ENCODE measurements around the gene GPR83.
A peak's percentile ranks its signal among the peaks of the same experiment; 100 is the strongest.

The GPR83 gene

DNA sequence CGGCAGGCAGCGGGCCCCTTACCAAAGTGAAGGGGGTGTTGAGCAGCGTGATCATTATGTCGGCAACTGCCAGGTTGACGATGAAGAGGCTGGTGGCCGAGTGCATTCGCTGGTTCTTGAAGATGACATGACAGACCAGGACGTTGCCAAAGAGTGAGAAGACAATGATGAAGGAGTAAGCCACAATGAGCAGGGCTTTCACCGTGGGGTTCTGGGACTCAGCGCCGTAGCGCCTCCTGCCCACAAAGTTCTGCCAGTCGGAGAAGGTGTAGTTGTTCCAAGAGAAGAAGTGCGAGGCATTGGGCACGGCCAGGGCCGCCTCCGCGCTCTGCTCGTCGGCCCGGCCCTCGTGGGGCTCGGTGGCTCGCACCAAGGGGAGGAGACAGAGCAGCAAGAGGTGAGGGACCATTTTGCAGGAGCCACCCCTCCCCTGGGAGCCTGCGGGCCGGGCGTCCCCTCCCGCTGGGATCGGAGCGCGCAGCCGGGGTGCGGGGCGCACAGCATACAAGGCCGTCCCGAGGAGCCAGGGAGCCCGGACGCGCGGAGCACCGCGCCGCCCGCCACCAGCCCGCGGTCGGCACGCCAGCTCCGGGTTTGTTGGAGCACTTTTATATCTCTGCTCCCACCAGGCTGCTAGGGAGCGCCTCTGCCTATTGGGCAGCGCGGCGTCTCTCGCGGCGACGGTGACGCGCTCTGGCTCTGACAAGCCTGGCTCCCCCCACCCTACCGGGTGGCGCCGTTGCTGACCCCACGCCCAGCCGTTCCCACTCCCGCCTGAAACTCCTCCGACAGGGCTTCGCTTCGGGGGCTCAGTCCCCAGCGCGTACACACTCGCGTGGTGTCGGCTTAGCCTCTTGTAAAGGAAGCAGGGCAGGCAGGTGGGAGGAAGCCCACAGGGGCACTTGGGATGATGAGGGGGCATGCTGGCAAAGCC lies at the start of gene GPR83:
TSS of gene GPR83 (minus strand) at position 581 of the 934 bp plus-strand sequence. CDS start at position 409, 172 bp downstream.
- H3K9ac ChIP-seq (ENCODE audit: low read length) = no peak within 1 kb of the TSS
- peak; percentile 39 for DNase-seq (ENCODE audit: low read depth)
- H3K9me3 ChIP-seq (ENCODE audit: control insufficient read depth, low read length) = no peaks in the 10 kb centered on the region
- H3K36me3 ChIP-seq (ENCODE audit: control insufficient read depth, insufficient read depth, low read length, severe bottlenecking) = no peaks in the 10 kb centered on the region
- H3K27me3 ChIP-seq (replicated peaks; ENCODE audit: control insufficient read depth, insufficient read depth, low read length) = peaks cover 35% of the 10 kb centered on the region
- H3K4me1 ChIP-seq (ENCODE audit: control insufficient read depth, insufficient read depth, low read length) = peaks cover 10% of the 10 kb centered on the region
- H3K4me3 ChIP-seq (ENCODE audit: low read length) = peak within 1 kb of the TSS; percentile 78

- no peaks in the 10 kb centered on the region for H3K9me3 ChIP-seq (ENCODE audit: control insufficient read depth, low read length)
- H3K4me1 ChIP-seq (ENCODE audit: control insufficient read depth, insufficient read depth, low read length) = peaks cover 16% of the 10 kb centered on the region
- H3K9ac ChIP-seq (ENCODE audit: low read length) = no peak overlapping the region
- peak overlapping the region; percentile 12 for H3K4me3 ChIP-seq (ENCODE audit: low read length)
- no peaks in the 10 kb centered on the region for H3K27me3 ChIP-seq (replicated peaks; ENCODE audit: control insufficient read depth, insufficient read depth, low read length)
- H3K36me3 ChIP-seq (ENCODE audit: control insufficient read depth, insufficient read depth, low read length, severe bottlenecking) = peaks cover 23% of the 10 kb centered on the region
- no peak for DNase-seq (ENCODE audit: low read depth)
Observed at GRCh38 chr11:94450048-94450447, 48.8 kb upstream of the GPR83 start.

- peak; percentile 45 for DNase-seq (ENCODE audit: low read depth)
- Histone ChIP-seq H3K4me3 (ENCODE audit: low read length) (peak overlapping the region; percentile 12), H3K36me3 (ENCODE audit: control insufficient read depth, insufficient read depth, low read length, severe bottlenecking) (peaks cover 25% of the 10 kb centered on the region)
Observed at GRCh38 chr11:94449437-94449836, 48.2 kb upstream of the GPR83 start.

DNA sequence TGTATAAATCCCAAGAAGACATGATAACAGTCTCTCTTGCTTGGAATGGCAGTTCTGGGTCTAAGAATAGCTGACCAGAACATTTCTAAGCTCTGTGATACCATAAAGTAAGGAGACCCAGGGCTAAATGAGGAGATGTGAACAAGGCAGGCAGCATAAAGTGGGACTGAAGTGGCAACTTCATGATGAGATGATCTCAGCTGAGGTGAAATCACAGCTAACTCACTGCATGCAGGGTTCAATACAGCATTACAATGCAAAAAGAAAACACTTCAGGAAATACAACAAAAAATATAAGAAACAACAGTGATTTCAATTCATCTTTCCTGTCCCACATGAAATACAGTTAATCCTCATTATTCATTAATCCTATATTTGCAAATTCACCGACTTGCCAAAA lies 47.8 kb upstream of the GPR83 start:
- Histone ChIP-seq H3K27me3 (replicated peaks; ENCODE audit: control insufficient read depth, insufficient read depth, low read length) (no peaks in the 10 kb centered on the region), H3K4me1 (ENCODE audit: control insufficient read depth, insufficient read depth, low read length) (peaks cover 16% of the 10 kb centered on the region), H3K4me3 (ENCODE audit: low read length) (no peak overlapping the region), H3K9ac (ENCODE audit: low read length) (no peak overlapping the region), H3K9me3 (ENCODE audit: control insufficient read depth, low read length) (no peaks in the 10 kb centered on the region), H3K36me3 (ENCODE audit: control insufficient read depth, insufficient read depth, low read length, severe bottlenecking) (peaks cover 26% of the 10 kb centered on the region)
- no peak for DNase-seq (ENCODE audit: low read depth)

More at GRCh38 chr11:94449437-94449836, 48.2 kb upstream of the GPR83 start:
- Histone ChIP-seq H3K4me1 (ENCODE audit: control insufficient read depth, insufficient read depth, low read length) (peaks cover 16% of the 10 kb centered on the region), H3K9me3 (ENCODE audit: control insufficient read depth, low read length) (no peaks in the 10 kb centered on the region), H3K9ac (ENCODE audit: low read length) (no peak overlapping the region), H3K27me3 (replicated peaks; ENCODE audit: control insufficient read depth, insufficient read depth, low read length) (no peaks in the 10 kb centered on the region)

GRCh38 chr11:94447149-94447548 lies 45.9 kb upstream of the GPR83 start:
- Histone ChIP-seq H3K4me3 (ENCODE audit: low read length) (no peak overlapping the region), H3K9me3 (ENCODE audit: control insufficient read depth, low read length) (no peaks in the 10 kb centered on the region), H3K27me3 (replicated peaks; ENCODE audit: control insufficient read depth, insufficient read depth, low read length) (no peaks in the 10 kb centered on the region), H3K4me1 (ENCODE audit: control insufficient read depth, insufficient read depth, low read length) (peaks cover 16% of the 10 kb centered on the region), H3K9ac (ENCODE audit: low read length) (no peak overlapping the region), H3K36me3 (ENCODE audit: control insufficient read depth, insufficient read depth, low read length, severe bottlenecking) (peaks cover 25% of the 10 kb centered on the region)
- no peak for DNase-seq (ENCODE audit: low read depth)

- no peak overlapping the region for H3K4me3 ChIP-seq (ENCODE audit: low read length)
- peaks cover 25% of the 10 kb centered on the region for H3K36me3 ChIP-seq (ENCODE audit: control insufficient read depth, insufficient read depth, low read length, severe bottlenecking)
- peaks cover 16% of the 10 kb centered on the region for H3K4me1 ChIP-seq (ENCODE audit: control insufficient read depth, insufficient read depth, low read length)
- no peaks in the 10 kb centered on the region for H3K9me3 ChIP-seq (ENCODE audit: control insufficient read depth, low read length)
- no peak overlapping the region for H3K9ac ChIP-seq (ENCODE audit: low read length)
- H3K27me3 ChIP-seq (replicated peaks; ENCODE audit: control insufficient read depth, insufficient read depth, low read length) = no peaks in the 10 kb centered on the region
- DNase-seq (ENCODE audit: low read depth) = no peak
Observed at GRCh38 chr11:94445641-94446040, 44.4 kb upstream of the GPR83 start.

DNA sequence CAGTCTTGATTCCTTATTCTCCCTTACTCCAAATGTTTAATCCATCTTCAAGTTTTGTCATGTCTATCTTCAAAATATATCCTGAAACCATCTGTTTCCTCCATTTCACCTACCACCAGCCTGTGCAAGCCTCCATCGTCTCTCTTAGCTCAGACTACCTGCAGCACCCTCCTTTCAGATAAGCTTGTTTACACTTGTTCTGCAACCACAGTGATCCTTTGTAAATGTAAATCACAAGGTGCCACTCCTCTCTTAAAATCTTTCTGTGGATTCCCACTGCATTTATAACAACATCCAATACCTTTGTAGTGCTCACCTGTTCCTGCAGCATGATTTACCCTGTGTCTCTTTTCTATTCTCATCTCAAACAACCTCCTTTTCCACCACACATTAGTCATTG lies 31.8 kb upstream of the GPR83 start:
- no peaks in the 10 kb centered on the region for H3K27me3 ChIP-seq (replicated peaks; ENCODE audit: control insufficient read depth, insufficient read depth, low read length)
- peaks cover 7% of the 10 kb centered on the region for H3K9me3 ChIP-seq (ENCODE audit: control insufficient read depth, low read length)
- H3K36me3 ChIP-seq (ENCODE audit: control insufficient read depth, insufficient read depth, low read length, severe bottlenecking) = peaks cover 47% of the 10 kb centered on the region
- H3K4me3 ChIP-seq (ENCODE audit: low read length) = no peak overlapping the region
- DNase-seq (ENCODE audit: low read depth) = no peak
- no peak overlapping the region for H3K9ac ChIP-seq (ENCODE audit: low read length)
- no peaks in the 10 kb centered on the region for H3K4me1 ChIP-seq (ENCODE audit: control insufficient read depth, insufficient read depth, low read length)

DNA sequence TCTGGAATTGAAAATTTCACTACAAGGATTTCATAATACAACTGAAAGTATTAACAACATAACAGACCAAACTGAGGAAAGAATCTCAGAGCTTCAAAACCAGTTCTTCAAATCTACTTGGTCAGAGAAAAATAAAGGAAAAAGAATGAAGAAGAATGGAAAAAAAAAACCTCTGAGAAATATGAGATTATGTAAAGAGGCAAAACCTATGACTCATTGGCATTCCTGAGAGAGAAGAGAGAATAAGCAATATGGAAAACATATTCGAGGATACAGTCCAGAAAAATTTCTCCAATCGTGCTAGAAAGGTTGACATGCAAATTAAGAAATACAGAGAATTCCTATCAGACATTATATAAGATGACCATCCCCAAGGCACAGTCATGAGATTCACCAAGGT lies 23.4 kb upstream of the GPR83 start:
- Histone ChIP-seq H3K4me3 (ENCODE audit: low read length) (no peak overlapping the region), H3K36me3 (ENCODE audit: control insufficient read depth, insufficient read depth, low read length, severe bottlenecking) (peaks cover 29% of the 10 kb centered on the region), H3K9me3 (ENCODE audit: control insufficient read depth, low read length) (peaks cover 11% of the 10 kb centered on the region), H3K9ac (ENCODE audit: low read length) (no peak overlapping the region), H3K27me3 (replicated peaks; ENCODE audit: control insufficient read depth, insufficient read depth, low read length) (no peaks in the 10 kb centered on the region), H3K4me1 (ENCODE audit: control insufficient read depth, insufficient read depth, low read length) (peaks cover 3% of the 10 kb centered on the region)
- DNase-seq (ENCODE audit: low read depth) = peak; percentile 38

- no peak overlapping the region for H3K9ac ChIP-seq (ENCODE audit: low read length)
- H3K9me3 ChIP-seq (ENCODE audit: control insufficient read depth, low read length) = peaks cover 11% of the 10 kb centered on the region
- peaks cover 3% of the 10 kb centered on the region for H3K4me1 ChIP-seq (ENCODE audit: control insufficient read depth, insufficient read depth, low read length)
- no peak overlapping the region for H3K4me3 ChIP-seq (ENCODE audit: low read length)
- DNase-seq (ENCODE audit: low read depth) = no peak
- no peaks in the 10 kb centered on the region for H3K27me3 ChIP-seq (replicated peaks; ENCODE audit: control insufficient read depth, insufficient read depth, low read length)
- H3K36me3 ChIP-seq (ENCODE audit: control insufficient read depth, insufficient read depth, low read length, severe bottlenecking) = peaks cover 23% of the 10 kb centered on the region
Observed at GRCh38 chr11:94424011-94424410, 22.8 kb upstream of the GPR83 start.

DNA sequence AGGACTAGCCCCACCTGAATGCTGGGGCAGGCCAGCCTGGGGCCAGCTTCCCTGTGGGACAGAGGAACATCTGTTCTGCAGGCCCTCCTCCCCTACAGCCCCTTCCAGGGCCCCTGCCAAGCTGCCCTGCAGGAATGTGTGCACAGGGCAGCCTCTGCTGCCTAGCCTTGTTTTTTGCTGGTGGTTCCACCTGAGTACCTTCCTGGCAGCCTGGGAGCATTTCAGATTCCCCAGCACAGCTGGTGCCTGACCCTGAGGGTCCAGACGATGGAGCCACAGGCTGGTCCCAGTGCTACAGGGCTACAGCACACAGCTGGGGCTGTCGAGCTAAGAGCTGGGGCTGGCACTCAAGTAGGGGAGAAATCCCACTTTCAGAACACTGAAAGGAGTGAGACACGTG lies 22.3 kb upstream of the GPR83 start:
- Histone ChIP-seq H3K36me3 (ENCODE audit: control insufficient read depth, insufficient read depth, low read length, severe bottlenecking) (peaks cover 18% of the 10 kb centered on the region), H3K27me3 (replicated peaks; ENCODE audit: control insufficient read depth, insufficient read depth, low read length) (no peaks in the 10 kb centered on the region), H3K4me3 (ENCODE audit: low read length) (no peak overlapping the region), H3K9me3 (ENCODE audit: control insufficient read depth, low read length) (peaks cover 7% of the 10 kb centered on the region), H3K4me1 (ENCODE audit: control insufficient read depth, insufficient read depth, low read length) (peaks cover 3% of the 10 kb centered on the region), H3K9ac (ENCODE audit: low read length) (no peak overlapping the region)
- DNase-seq (ENCODE audit: low read depth) = no peak

- Histone ChIP-seq H3K27me3 (replicated peaks; ENCODE audit: control insufficient read depth, insufficient read depth, low read length) (no peaks in the 10 kb centered on the region), H3K36me3 (ENCODE audit: control insufficient read depth, insufficient read depth, low read length, severe bottlenecking) (peaks cover 6% of the 10 kb centered on the region), H3K9ac (ENCODE audit: low read length) (no peak overlapping the region), H3K9me3 (ENCODE audit: control insufficient read depth, low read length) (no peaks in the 10 kb centered on the region), H3K4me1 (ENCODE audit: control insufficient read depth, insufficient read depth, low read length) (no peaks in the 10 kb centered on the region), H3K4me3 (ENCODE audit: low read length) (no peak overlapping the region)
- no peak for DNase-seq (ENCODE audit: low read depth)
Observed at GRCh38 chr11:94418123-94418765, 17.0 kb upstream of the GPR83 start.

Measured in adipocyte (in vitro differentiated cells).